ENCODE results near the gene ACP6. TPM values are rescaled to one million over a fixed set of nuclear protein-coding genes. Genes with fewer than 3 reads are reported as not detected.
A peak's percentile ranks its signal among the peaks of the same experiment; 100 is the strongest.

Gene ACP6
- total and polyA plus RNA-seq, 12 donors, result 7.4 to 32.6 (median 20.6) TPM

GRCh38 chr1:147608596-147608995, 61.7 kb downstream of the ACP6 start:
- 95 to 99% (median 96%) methylated on average over 5 of the region's 5 CpGs for WGBS, 4 donors
- Histone ChIP-seq H3K9me3 (replicated peaks in 1 of 3) (no peaks in the 10 kb centered on the region), H3K27ac (no peak overlapping the region), H3K4me1 (replicated peaks in 1 of 2) (no peaks in the 10 kb centered on the region), H3K27me3 (no peaks in the 10 kb centered on the region), H3K36me3 (replicated peaks in 1 of 2) (peaks cover 0 to 36% of the 10 kb centered on the region in 2 donors), H3K4me3 (no peak overlapping the region)
- no peak for DNase-seq
- no peak for TF ChIP-seq CTCF (IDR thresholded peaks at IDR 0.05)
- no peak for TF ChIP-seq POLR2A (IDR thresholded peaks at IDR 0.05)
- intact Hi-C loops (cut with DNase I), result no loop called here

DNA sequence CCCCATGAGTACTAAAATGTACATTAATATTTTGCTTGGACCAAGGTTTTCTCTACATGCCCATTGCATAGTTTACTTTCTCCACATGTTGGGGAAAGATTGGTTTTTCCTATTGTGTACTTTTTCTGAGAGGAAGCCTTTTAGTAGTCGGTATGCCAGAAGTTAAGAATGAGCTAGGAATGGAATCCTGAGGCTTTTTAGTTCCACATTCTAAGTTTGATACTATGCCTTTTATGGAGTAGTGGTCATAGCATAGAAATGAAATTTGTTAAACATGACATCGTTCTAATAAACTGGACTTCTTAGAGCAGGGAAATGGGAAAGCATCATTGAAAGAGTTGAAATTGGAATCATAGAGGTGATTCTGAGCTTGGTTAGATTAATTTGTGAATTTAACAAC, 64.7 kb downstream of the ACP6 start:
- WGBS, 4 donors, result 84 to 89% (median 87%) methylated on average over 2 of the region's 2 CpGs
- intact Hi-C loops (cut with DNase I), result no loop called here

DNA sequence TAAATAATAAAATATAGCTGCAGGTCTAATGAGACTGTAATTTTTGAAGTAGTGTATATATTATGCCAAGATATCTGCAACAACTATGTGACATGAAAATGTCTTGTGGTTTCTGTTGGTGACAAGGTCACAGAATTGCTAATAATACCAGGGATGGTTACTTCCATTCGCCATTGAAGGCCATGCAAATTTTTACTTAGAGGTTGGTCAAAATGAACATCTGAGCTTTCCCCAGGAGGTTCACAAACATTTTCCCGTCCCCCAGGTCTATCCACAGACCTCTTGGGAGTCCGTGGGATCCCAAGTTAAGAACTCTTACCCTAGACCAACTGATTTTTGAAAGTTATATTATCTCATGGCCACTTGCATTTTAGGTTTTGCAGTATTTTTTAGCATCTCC, 66.3 kb downstream of the ACP6 start:
- H3K27ac ChIP-seq, result no peak overlapping the region
- TF ChIP-seq POLR2A (IDR thresholded peaks at IDR 0.05), result no peak
- no peak for TF ChIP-seq CTCF (IDR thresholded peaks at IDR 0.05)
- intact Hi-C loops (cut with DNase I), result no loop called here
- DNase-seq, result no peak
- peaks cover 0 to 5% of the 10 kb centered on the region in 2 donors for H3K36me3 ChIP-seq (replicated peaks in 1 of 2)
- 72 to 81% (median 78%) methylated on average over 3 of the region's 3 CpGs for WGBS, 4 donors
- no peak overlapping the region for H3K4me3 ChIP-seq
- peaks cover 6 to 11% of the 10 kb centered on the region in 2 donors for H3K4me1 ChIP-seq (replicated peaks in 1 of 2)
- H3K27me3 ChIP-seq, result no peaks in the 10 kb centered on the region
- no peaks in the 10 kb centered on the region for H3K9me3 ChIP-seq (replicated peaks in 1 of 3)

More for the DNA sequence above, 64.7 kb downstream of the ACP6 start:
- Histone ChIP-seq H3K4me3 (no peak overlapping the region), H3K36me3 (replicated peaks in 1 of 2) (peaks cover 0 to 14% of the 10 kb centered on the region in 2 donors), H3K4me1 (replicated peaks in 1 of 2) (peaks cover 4 to 7% of the 10 kb centered on the region in 2 donors), H3K27ac (no peak overlapping the region), H3K27me3 (no peaks in the 10 kb centered on the region), H3K9me3 (replicated peaks in 1 of 3) (no peaks in the 10 kb centered on the region)
- no peak for TF ChIP-seq POLR2A (IDR thresholded peaks at IDR 0.05)
- TF ChIP-seq CTCF (IDR thresholded peaks at IDR 0.05), result no peak
- no peak for DNase-seq

DNA sequence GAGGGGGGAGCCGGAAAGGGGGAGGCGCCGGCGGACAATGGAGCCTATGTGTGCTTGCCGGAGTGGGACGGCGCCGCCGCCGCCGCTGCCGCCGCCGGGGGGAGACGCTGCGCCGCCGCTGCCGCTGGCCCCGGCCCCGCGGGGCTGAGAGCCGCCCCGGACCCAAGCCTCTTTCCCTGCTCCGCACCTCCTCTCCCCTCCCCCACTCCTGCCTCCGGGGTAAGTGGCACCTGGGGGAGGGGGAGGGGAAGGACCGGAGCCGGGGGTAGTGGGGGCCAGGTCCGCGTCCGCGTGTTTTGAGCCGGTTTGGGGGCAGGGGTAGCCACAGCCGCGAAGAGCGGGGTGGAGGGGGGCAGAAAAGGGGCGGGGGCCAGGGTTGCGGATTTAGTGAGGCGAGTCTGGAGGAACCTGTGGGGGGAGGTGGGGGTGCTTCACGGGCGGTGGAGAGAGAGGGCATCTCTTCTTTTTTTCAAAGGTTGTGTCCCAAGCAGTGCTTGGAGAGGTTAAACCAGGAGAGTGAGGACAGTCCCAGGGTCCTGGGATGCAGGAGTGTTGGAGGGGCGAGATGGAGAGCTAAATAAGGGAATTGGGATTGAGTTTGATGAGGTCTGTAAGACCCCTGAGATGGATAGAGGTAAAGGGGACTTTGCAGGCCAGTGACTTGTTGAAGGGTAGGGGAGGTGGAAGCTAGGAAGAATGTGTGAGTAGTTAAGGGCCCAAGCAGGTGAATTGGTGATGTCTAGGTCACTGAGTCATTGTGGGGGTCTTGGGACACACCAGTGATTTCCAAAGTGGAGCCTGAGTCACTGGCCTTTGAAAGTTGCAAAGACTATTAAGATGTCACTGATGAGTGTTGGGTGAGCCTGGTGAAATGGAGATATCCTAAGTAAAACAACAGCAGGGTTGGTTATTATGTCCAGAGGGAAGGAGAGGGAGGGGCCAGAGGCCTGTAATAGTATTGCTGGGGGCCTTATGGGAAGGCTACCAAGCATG, 69.9 kb downstream of the ACP6 start:
- TF ChIP-seq CTCF (IDR thresholded peaks at IDR 0.05) (peak in 2 of 6 experiments; percentile 13 to 29), POLR2A (IDR thresholded peaks at IDR 0.05) (peak in 1 of 2 donors; percentile 53)
- Histone ChIP-seq H3K27me3 (no peaks in the 10 kb centered on the region), H3K4me1 (replicated peaks in 1 of 2) (peaks cover 6 to 20% of the 10 kb centered on the region in 2 donors), H3K27ac (peak overlapping the region in 3 of 5 donors; percentile 80 to 90 (median 88)), H3K4me3 (peak overlapping the region in 2 of 4 donors; percentile 62 to 97), H3K9me3 (replicated peaks in 1 of 3) (no peaks in the 10 kb centered on the region), H3K36me3 (replicated peaks in 1 of 2) (no peaks in the 10 kb centered on the region)
- peak in 5 of 7 donors; percentile 38 to 64 (median 58) for DNase-seq
- 0 to 2% (median 1%) methylated on average over 8 to 39 of the region's 42 CpGs for WGBS, 4 donors
- intact Hi-C loops (cut with DNase I), result no loop called here
